GM18499 (cell line): ENCODE results near the gene SLC20A1.
"Not testable (repeated sequence)": the region's sequence is repeated elsewhere in the genome, so short reads cannot be mapped to it uniquely, and the experiment has no call there.

Source experiments
- ATAC-seq: cut with Tn5 transposase; IDR thresholded peaks from one replicate; pipeline ENCODE4 v1.9.1; 2021; ENCODE audit warnings: moderate number of reproducible peaks; ENCODE audit not compliant: insufficient read depth, unreplicated experiment

SLC20A1 gene

GRCh38 chr2:112644933-112645309 is 818 bp upstream of the SLC20A1 start:
- peak; percentile 5 for ATAC-seq

- peak; percentile 8 for ATAC-seq
Measured at GRCh38 chr2:112646102-112646719, 472 bp downstream of the SLC20A1 start.

- no peak for ATAC-seq
Measured at GRCh38 chr2:112646791-112647689, 1.3 kb downstream of the SLC20A1 start.

GRCh38 chr2:112648081-112648480 is 2.3 kb downstream of the SLC20A1 start:
- ATAC-seq = no peak

DNA sequence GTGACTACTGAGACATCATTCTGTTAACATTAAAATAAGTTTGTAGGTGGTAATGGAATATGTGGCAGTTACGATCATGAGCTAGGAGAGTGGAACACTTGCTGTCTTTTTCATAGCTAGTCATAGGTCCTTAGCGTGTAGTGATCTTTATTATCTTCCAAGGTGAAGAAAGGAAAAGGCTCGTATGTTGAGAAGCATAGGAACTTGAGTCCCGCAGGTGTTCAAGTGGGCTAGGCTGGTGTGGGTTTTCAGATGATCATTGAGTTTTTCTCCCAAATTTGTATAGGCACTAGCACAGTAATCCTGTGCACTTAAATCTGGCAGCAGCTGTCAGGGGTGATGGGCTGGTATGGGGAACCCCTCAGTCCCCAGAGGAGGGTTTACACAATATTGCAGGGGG is 10.9 kb downstream of the SLC20A1 start:
- no peak for ATAC-seq

DNA sequence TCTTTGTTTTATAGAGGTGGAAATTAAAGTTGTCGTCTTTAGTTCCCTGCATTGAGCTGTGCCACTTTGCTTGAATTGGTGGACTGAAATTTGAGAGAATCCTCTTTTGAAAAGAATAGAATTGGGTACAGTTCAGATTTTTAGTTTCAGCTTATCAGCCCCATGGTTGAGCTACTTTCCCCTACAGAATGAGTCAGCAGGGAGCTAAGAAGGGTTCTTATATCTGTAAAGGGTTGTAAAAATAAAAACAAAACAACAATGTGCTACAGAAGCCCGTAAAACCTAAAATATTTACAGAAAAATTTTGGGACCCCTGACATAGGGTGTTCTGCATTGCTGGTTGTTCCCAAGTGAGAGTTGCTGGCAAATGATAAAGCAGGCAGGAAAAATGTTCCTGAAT is 12.6 kb downstream of the SLC20A1 start:
- no peak for ATAC-seq

DNA sequence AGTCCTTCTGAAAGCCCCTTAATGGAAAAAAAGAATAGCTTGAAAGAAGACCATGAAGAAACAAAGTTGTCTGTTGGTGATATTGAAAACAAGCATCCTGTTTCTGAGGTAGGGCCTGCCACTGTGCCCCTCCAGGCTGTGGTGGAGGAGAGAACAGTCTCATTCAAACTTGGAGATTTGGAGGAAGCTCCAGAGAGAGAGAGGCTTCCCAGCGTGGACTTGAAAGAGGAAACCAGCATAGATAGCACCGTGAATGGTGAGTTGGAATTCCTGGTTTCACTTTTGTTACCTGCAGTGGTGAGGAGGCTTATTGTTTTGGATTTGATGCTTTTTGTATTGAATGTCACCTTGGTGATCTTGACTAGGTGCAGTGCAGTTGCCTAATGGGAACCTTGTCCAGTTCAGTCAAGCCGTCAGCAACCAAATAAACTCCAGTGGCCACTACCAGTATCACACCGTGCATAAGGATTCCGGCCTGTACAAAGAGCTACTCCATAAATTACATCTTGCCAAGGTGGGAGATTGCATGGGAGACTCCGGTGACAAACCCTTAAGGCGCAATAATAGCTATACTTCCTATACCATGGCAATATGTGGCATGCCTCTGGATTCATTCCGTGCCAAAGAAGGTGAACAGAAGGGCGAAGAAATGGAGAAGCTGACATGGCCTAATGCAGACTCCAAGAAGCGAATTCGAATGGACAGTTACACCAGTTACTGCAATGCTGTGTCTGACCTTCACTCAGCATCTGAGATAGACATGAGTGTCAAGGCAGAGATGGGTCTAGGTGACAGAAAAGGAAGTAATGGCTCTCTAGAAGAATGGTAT is 13.3 kb downstream of the SLC20A1 start:
- no peak for ATAC-seq

DNA sequence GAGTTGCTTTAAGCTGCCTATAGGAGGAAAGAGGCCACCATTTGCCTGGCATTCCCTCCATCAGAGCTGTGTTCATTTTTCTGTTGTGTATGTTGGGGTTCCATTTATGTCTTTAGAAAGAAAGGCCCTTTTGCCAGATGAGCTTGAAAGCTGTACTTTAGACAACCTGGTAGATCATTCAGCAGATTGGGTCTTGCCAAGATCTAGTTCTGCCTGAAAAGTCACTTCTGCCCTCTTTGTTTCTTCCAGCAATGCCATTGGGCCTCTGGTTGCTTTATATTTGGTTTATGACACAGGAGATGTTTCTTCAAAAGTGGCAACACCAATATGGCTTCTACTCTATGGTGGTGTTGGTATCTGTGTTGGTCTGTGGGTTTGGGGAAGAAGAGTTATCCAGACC is 14.4 kb downstream of the SLC20A1 start:
- no peak for ATAC-seq

- ATAC-seq = no peak
Measured at GRCh38 chr2:112661656-112662305, 16.0 kb downstream of the SLC20A1 start.

- ATAC-seq = no peak
Measured at GRCh38 chr2:112662704-112663103, 17.0 kb downstream of the SLC20A1 start.

- no peak for ATAC-seq
Measured at GRCh38 chr2:112664689-112665088, 18.9 kb downstream of the SLC20A1 start.

DNA sequence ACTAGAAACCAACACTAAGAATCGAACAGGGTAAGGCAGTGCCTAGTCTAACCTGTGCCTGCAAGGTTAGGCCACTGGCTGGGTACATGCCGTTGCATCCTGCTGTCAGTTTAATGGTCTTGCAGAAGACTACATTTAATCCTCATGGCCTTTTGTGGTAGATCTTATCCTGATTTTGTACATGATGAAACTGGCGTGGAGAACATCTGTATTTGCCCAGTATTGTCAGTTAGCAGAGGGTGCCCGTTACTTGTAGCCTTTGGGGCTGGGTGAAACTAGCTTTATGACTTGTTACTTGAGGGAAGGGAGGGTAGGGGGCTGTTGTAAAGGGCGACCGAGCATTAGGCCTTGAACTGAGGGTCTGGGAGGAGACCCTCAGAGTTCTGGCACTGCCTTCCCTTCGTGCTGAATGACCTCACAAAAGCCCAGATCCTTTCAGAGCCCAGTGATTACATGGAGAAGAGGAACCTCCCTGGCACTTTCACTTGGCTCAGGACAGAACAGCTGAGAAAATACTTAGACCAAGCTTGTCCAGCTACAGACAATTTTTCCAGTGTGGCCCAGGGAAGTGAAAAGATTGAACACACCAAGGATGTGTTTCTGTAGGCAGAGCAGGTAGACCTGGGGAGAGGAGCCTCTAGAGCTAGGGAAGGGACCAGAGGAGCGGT is 19.5 kb downstream of the SLC20A1 start:
- no peak for ATAC-seq

DNA sequence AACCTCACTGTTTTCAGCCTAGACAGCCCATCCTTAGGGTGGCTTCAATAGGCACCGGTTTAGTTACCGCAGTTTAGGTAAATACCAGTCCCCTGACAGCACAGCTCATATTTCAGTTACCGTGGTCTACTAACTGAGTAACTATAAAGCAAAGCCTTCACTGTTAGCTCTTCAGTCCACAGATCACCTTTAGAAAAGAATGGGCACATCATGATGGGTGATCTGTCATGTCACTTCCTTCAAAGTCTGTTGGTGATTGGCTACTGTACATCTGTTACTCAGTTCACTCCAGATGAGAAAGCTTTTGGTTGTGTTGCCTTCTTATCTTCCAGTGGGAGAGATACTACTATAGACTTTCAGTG is 21.0 kb downstream of the SLC20A1 start:
- no peak for ATAC-seq

- not testable (repeated sequence) for ATAC-seq
Measured at GRCh38 chr2:112667540-112667939, 21.8 kb downstream of the SLC20A1 start.

GRCh38 chr2:112669667-112670066 is 23.9 kb downstream of the SLC20A1 start:
- no peak for ATAC-seq

- no peak for ATAC-seq
Measured at GRCh38 chr2:112670252-112671022, 24.7 kb downstream of the SLC20A1 start.

- no peak for ATAC-seq
Measured at GRCh38 chr2:112671801-112672200, 26.1 kb downstream of the SLC20A1 start.

- ATAC-seq = no peak
Measured at GRCh38 chr2:112673008-112673407, 27.3 kb downstream of the SLC20A1 start.

GRCh38 chr2:112674229-112674628 is 28.5 kb downstream of the SLC20A1 start:
- no peak for ATAC-seq
